ENCODE measurements around the gene HCN2. TPM values are rescaled to one million over a fixed set of nuclear protein-coding genes. Genes with fewer than 3 reads are reported as not detected.

HCN2 gene
- total RNA-seq, 1 donor from 2014 or later, result 5.5 TPM

DNA sequence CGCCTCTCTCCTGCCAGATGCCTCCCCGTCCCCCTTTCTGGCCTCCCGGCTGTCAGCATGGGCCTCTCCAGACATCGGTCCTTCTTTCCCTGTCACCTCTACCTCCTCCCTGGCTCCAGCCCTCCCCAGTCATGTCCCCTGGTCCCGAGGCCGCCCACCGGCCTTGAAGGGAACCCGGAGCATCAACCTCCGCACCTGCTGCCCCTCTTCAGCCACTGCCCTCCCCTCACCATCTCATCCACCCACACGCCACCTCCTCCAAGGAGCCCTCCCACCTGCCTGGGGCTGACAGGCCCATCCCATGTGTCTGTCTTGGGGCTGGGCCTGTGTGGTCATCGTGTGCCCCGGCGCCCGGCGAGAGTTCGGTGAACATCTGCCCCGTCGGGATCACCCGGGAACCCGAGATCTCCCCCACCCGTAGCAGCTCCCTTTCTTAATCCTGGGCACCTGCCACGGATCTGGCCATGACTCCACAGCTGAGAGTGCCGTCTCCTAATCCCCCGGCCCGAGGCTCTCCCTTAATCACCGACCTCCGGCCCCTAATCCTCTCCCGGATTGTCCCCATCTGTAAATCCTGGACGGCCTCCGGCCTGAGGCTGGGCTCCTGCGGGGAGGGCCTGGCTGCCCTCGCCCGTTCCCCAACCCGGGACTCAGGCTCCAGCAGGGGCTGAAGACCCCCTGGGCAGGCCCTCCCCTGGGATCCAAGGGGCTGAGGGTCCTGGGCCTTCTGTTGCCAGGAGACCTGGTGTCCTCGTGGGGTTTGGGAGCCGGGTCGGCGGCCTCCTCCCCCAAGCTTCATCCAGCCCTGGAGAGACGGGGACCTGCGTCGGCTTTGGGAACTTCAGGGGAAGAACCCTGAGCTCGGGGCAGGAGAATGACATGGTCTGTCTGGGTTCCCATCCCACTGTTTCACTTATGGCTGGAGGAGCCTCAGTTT lies 5.9 kb downstream of the HCN2 start:
- H3K27me3 ChIP-seq (ENCODE audit: insufficient read depth, low read length), result peaks cover 3% of the 10 kb centered on the region
- no peaks in the 10 kb centered on the region for H3K9me3 ChIP-seq (ENCODE audit: insufficient read depth, low read depth, low read length)
- Mint-ChIP-seq H3K9me3 (ENCODE audit: unreplicated experiment) (peaks cover 2% of the 10 kb centered on the region), H3K27me3 (ENCODE audit: low read depth, unreplicated experiment) (peaks cover 34% of the 10 kb centered on the region), H3K27ac (ENCODE audit: unreplicated experiment) (no peak overlapping the region), H3K4me1 (ENCODE audit: low read depth, unreplicated experiment) (no peaks in the 10 kb centered on the region), H3K4me3 (ENCODE audit: unreplicated experiment) (no peak overlapping the region), H3K36me3 (ENCODE audit: low read depth, unreplicated experiment) (no peaks in the 10 kb centered on the region)
- H3K4me3 ChIP-seq (ENCODE audit: insufficient read depth, low read depth, low read length), result no peak overlapping the region
- H2AFZ ChIP-seq (ENCODE audit: low read depth, low read length), result no peak overlapping the region
- peak; percentile 26 for TF ChIP-seq EZH2 (IDR thresholded peaks at IDR 0.05; ENCODE audit: insufficient read depth, low read length)
- TF ChIP-seq CTCF (IDR thresholded peaks at IDR 0.05; ENCODE audit: insufficient read depth, low read depth, low read length), result no peak
- no peak overlapping the region for H3K9ac ChIP-seq (ENCODE audit: low read length)
- no peak for FAIRE-seq
- no peak overlapping the region for H3K4me2 ChIP-seq (ENCODE audit: low read length)
- no peak overlapping the region for H3K27ac ChIP-seq (ENCODE audit: low read depth, low read length)
- H3K79me2 ChIP-seq (ENCODE audit: insufficient read depth, low read length), result no peaks in the 10 kb centered on the region
- no peaks in the 10 kb centered on the region for H3K36me3 ChIP-seq (ENCODE audit: insufficient read depth, low read length)
- DNase-seq (ENCODE audit: low read depth), result no peak
- H3K4me1 ChIP-seq (ENCODE audit: insufficient read depth, low read length), result peaks cover 6% of the 10 kb centered on the region
- peaks cover 72% of the 10 kb centered on the region for H4K20me1 ChIP-seq (ENCODE audit: insufficient read depth, low read length)

GRCh38 chr19:596263-596655 lies 6.6 kb downstream of the HCN2 start:
- Histone ChIP-seq H2AFZ (ENCODE audit: low read depth, low read length) (no peak overlapping the region), H4K20me1 (ENCODE audit: insufficient read depth, low read length) (peaks cover 66% of the 10 kb centered on the region), H3K9me3 (ENCODE audit: insufficient read depth, low read depth, low read length) (no peaks in the 10 kb centered on the region), H3K4me1 (ENCODE audit: insufficient read depth, low read length) (peaks cover 4% of the 10 kb centered on the region), H3K9ac (ENCODE audit: low read length) (no peak overlapping the region), H3K4me3 (ENCODE audit: insufficient read depth, low read depth, low read length) (no peak overlapping the region), H3K27me3 (ENCODE audit: insufficient read depth, low read length) (peaks cover 3% of the 10 kb centered on the region), H3K4me2 (ENCODE audit: low read length) (no peak overlapping the region), H3K79me2 (ENCODE audit: insufficient read depth, low read length) (no peaks in the 10 kb centered on the region), H3K27ac (ENCODE audit: low read depth, low read length) (no peak overlapping the region), H3K36me3 (ENCODE audit: insufficient read depth, low read length) (no peaks in the 10 kb centered on the region)
- Mint-ChIP-seq H3K4me1 (ENCODE audit: low read depth, unreplicated experiment) (no peaks in the 10 kb centered on the region), H3K4me3 (ENCODE audit: unreplicated experiment) (no peak overlapping the region), H3K27ac (ENCODE audit: unreplicated experiment) (no peak overlapping the region), H3K9me3 (ENCODE audit: unreplicated experiment) (peaks cover 7% of the 10 kb centered on the region), H3K36me3 (ENCODE audit: low read depth, unreplicated experiment) (peaks cover 1% of the 10 kb centered on the region), H3K27me3 (ENCODE audit: low read depth, unreplicated experiment) (peaks cover 32% of the 10 kb centered on the region)
- no peak for FAIRE-seq
- TF ChIP-seq CTCF (IDR thresholded peaks at IDR 0.05; ENCODE audit: insufficient read depth, low read depth, low read length), result no peak
- TF ChIP-seq EZH2 (IDR thresholded peaks at IDR 0.05; ENCODE audit: insufficient read depth, low read length), result no peak
- DNase-seq (ENCODE audit: low read depth), result no peak
